ENCODE data around the gene SSH2.

The SSH2 gene

DNA sequence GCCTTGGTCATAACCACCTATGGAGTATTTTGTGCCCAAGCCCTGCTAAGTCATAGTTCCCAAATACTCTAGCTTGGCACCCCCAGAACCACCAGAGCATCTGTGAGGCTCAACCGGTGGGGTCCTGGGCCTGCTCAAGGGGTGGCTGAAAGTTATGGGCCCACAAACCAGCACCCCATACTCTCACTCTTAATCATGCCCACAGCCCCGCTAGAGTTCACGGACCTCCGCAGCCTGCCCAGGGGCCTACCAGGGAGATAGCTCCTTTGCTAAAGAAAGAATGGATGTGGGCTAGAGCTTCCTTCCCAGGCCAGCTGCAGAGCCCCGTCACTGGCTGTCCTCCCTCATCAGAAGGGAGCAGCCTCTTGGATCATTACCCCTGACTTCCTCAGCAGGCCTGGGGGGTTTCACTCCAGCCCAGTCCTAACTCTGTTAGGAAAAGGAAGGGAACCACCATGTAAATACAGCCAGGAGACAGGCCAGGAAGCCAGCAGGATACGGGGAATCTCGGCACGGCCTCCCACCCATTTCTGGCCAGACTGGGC is 341.9 kb downstream of the SSH2 start:
- DNase-seq = no peak

DNA sequence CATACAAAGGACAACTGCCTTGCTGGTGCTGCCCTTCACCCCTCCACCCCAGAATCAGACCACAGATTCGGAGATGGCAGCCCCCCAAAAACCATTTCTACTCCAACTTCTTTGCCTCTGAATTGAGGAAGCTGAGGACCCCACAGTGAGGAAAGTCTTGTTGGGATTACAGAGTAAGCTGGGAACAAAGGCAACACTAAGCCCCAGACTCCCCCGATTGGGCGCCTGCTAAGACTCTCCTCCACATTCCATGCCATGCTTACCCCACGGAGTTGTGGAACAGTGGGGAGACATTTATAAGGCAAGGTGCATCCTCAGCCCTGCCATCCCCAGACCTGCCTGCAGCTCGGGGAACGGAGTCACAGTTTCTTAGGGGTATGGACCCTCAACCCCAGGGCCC is 342.4 kb downstream of the SSH2 start:
- no peak for DNase-seq

DNA sequence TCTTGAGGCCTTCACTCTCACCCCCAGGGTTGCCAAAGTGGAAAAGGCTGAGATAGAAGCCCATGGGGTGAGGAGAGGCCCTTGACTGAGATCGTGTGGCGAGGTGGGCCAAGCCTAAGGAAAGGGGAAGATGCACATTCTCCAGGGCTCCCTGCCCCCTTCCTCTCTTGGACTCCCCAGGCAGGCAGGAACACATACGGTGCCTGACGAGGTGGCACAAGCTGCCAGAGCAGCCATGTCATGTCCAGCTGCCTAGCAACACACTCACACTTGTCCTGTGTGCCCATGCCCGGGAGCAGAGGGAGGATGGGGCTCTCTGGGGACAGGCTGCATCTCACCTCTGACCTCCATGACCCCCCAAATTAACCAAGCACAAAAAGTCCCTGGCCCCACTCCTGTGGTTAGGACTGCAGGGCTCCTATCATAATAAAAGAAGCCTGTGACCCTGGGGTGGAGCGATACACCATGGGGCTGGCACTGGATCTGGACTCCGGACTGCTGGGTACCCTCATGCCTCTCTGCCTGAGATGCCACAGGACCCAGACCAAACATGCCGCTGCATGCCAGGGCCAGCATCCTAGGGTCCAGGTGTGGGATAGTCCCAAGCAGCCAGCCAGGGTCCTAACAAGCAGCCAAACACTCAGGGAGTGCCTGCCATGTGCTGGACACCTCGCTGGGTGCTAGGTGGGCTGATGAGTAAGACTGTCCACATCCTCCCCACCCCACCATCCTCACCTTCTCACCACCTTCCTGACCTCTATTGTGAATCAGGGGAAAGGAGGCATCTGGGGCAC is 343.2 kb downstream of the SSH2 start:
- DNase-seq = no peak

GRCh38 chr17:29585080-29585751 is 344.8 kb downstream of the SSH2 start:
- DNase-seq = peak; percentile 26

DNA sequence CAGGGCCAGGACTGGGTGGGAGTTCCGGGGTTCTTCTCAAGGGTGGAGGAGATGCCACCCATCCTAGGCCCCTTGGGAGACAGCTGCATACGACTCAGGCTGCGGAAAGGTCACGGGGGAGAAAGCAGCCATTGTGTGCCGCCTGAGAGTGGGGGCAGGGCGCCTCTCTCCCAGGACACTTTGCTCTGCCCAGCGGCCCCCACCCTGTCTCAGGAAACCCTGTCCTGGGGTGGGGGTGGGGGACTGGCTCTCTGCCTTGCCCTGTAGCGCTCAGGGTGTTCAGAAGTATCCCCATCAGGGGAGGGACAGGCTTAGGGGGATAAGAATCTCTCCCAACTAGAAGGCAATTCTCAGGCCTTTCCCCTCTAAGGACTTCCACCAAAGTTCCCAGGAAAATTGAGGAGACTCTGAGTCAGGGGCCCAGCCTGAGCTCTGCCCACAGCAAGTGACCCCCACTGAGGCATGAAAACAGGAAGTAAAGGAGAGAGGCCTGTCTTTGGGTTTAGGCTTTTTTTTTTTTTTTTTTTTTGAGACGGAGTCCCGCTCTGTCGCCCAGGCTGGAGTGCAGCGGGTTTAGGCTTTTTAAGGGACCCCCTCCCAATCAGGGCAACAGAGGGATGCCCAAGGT is 345.5 kb downstream of the SSH2 start:
- DNase-seq = no peak

DNA sequence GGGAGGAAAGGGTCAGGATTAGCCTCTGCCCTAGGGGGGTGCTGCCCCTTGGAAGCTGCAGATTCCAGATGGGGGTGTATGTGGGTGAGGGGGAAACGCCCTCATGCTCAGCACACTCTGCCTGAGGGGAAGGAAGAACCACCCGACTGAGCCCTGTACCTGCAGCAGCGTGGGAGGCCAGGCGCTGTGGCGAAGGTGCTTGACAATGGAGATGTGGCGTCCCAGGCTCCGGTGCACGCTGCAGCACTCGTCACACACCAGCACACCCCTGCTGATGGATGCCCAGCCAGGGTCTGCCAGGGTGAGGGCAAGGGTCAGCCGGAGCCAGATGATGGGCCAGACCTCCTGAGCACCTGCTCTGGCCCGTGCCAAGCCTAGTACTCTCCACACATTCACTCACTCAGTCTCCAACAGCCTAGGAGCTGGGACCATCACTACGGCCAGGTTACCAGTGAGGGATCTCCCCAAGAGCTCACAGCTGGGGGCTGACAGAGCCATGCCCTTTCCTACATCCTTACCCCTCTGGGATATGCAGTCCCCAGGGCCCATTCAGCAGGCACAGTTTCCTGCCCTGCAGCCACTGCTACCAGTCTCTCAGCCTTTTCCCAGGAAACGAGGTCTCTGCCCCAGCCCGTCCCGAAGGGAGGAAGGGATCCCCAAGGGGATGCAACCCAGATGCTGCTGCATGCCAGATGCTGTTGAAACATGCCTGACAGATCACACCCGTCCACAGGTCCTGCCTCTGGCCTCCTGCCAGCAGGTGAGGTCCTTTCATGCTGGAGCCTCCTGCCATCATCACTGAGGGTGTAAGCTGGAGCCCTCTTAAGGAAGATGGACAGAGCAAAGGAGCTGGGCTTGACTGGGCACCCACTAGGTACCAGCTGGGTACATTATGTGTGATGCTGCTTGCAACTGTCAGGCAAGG is 346.4 kb downstream of the SSH2 start:
- no peak for DNase-seq

GRCh38 chr17:29582772-29583171 is 347.3 kb downstream of the SSH2 start:
- DNase-seq = no peak

DNA sequence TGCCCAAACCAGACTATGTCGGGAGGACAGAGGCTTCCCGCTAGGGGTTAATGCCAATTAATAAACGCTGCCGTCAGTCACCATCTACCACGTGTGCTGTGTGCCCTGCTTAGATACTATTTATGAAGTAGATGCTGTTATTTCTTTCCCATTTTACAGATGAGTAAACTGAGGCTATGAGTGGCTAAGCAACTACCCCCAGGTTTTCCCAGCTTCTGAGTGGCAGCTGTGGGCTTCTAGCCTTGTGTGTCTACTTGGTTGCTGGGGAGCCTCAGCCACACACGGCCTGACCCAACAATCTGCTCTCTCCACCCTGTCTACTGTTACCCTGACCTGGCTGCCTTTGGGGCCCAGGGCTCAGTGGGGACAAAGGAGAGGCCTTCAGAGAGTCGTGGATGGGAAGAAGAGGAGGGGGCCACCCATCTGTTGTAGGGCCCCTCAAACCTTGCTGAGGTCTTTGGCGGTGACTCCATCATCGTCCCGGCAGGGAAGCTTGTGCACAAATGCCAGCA is 347.7 kb downstream of the SSH2 start:
- DNase-seq = no peak

GRCh38 chr17:29581583-29582253 is 348.3 kb downstream of the SSH2 start:
- no peak for DNase-seq

DNA sequence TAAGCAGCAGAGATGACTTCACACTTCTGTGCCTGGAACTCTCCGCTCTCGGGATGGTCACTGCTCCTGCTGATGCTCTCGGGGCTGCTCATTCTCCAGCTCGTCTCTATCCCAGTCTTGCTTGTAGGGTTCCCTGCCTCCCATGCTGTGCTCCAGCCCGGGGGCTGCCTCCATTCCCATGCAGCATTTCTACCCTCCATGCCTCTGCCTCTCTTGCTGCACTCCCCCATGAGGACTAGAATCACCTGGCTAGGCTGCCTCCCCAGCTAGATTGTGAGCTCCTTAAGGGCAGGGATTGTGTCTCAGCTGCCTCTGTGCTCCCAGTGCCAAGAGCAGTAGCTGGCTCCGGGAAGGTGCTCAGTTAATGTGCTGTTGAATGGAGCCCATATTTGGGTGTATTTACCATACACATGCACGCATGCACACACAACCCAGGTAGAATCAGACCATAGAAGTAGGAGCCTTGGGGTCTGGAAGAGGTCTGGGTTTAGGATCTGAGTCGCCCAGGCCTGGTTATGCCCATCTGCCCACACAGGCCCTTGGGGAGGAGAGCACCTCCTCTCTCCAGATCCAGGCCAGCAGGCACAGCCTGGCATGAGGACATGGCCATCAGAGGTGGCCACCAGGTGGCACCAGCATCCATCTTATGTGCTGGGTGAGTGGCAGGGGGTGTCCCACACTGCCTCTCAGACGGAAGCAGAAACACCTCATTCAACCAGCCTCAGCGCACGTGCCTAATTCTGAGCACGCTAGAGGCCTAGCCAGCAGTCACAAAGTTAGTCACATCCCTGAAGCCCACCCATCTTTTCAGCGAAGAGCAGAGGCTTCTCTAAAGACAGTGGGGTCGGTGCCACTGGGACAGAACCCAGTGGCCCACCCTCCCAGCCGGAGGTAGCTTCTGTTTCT is 349.9 kb downstream of the SSH2 start:
- DNase-seq = peak; percentile 77

- DNase-seq = no peak
Observed at GRCh38 chr17:29578626-29579485, 351.2 kb downstream of the SSH2 start.

GRCh38 chr17:29577385-29578211 is 352.4 kb downstream of the SSH2 start:
- DNase-seq = no peak

GRCh38 chr17:29577001-29577370 is 353.0 kb downstream of the SSH2 start:
- no peak for DNase-seq

DNA sequence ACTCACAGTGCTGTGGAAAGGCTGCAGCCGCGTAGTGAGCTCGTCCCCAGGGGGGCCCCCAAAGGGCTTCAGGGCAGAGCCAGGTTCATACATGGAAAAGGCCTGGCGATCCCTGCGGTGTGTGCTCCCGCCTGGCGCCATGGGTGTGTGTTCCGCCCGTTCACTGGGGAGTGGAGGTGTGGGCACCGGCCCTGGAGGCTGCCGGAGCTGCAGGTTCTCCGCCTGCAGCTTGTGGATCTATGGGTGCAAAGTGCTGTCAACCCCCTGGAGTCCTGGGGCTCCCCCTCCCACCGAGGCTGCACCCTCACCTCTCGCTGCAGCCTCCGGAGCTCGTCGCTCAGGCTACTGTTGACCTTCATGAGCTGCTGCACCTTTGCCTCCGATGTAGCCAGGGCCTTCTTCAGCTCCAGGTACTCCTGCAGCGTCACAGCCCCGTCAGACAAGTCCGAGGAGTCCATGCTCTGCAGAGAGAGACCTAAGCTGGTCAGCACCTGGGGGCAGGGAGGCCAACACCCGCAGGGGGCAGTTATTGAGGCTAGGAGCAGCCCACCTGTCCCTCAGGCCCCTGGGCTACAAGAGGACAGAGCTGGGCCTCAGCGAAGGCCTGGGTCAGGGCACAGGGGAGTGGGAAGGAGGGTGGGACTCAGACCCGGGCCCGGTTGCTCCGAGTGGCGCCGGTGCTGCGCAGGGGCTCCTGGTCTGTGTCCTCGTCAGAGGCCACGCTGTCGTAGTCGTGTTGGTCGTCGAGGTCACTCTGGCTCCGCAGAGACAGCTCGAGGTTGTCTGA is 353.6 kb downstream of the SSH2 start:
- DNase-seq = no peak

Data from fibroblast of skin of abdomen (primary cell).